Measurements from ENCODE around the gene FUS.

FUS gene

DNA sequence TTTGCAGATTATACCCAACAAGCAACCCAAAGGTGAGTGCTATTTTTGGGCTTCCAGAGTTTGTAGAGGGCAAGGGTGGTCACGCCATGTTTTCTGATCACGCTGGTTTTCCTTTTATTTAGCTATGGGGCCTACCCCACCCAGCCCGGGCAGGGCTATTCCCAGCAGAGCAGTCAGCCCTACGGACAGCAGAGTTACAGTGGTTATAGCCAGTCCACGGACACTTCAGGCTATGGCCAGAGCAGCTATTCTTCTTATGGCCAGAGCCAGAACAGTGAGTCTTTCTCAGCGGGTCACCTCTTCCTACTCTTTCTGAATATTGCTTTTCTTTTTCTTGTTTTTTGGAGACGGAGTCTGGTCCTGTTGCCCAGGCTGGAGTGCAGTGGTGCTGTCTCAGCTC lies 2.5 kb downstream of the FUS start:
- TF ChIP-seq, protein P1, sequence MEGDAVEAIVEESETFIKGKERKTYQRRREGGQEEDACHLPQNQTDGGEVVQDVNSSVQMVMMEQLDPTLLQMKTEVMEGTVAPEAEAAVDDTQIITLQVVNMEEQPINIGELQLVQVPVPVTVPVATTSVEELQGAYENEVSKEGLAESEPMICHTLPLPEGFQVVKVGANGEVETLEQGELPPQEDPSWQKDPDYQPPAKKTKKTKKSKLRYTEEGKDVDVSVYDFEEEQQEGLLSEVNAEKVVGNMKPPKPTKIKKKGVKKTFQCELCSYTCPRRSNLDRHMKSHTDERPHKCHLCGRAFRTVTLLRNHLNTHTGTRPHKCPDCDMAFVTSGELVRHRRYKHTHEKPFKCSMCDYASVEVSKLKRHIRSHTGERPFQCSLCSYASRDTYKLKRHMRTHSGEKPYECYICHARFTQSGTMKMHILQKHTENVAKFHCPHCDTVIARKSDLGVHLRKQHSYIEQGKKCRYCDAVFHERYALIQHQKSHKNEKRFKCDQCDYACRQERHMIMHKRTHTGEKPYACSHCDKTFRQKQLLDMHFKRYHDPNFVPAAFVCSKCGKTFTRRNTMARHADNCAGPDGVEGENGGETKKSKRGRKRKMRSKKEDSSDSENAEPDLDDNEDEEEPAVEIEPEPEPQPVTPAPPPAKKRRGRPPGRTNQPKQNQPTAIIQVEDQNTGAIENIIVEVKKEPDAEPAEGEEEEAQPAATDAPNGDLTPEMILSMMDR (conservative IDR thresholded peaks at IDR 0.05; ENCODE audit: low read depth, low read length) = no peak
- H3K4me3 ChIP-seq (ENCODE audit: low read length) = peak overlapping the region; percentile 93
- DNase-seq (ENCODE audit: low read depth) = no peak

DNA sequence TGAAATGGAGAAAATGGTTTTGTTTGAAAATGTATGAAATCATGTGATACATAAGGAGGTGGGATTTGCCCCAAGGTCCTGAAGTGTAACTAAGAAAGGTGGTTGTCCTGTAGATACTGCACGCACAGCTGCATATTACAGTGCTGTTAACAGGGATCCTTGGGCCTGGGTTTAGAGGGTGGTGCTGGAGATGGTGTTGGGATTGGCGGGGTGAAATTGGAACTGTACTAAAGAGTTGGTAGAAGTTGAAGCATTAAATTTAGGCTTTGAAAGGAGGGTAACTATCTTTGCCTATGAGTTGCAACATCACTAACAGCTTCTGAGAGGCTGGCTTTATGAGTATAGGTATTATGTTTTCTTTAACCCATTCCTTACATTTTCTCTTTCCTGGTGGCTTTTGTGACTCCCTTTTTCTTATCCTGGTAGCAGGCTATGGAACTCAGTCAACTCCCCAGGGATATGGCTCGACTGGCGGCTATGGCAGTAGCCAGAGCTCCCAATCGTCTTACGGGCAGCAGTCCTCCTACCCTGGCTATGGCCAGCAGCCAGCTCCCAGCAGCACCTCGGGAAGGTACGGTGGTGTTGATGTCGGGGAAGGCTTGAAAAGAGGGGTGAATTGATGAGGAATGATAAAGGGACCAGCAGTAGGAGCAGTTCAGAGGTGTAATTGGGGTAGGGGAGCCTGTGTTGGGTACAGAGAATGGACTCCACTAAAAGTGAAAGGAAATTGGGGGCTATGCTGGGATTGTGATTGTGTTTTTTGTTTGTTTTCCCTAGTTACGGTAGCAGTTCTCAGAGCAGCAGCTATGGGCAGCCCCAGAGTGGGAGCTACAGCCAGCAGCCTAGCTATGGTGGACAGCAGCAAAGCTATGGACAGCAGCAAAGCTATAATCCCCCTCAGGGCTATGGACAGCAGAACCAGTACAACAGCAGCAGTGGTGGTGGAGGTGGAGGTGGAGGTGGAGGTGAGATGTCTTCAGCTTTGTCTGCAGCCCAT lies 3.8 kb downstream of the FUS start:
- TF ChIP-seq, protein P1 (conservative IDR thresholded peaks at IDR 0.05; ENCODE audit: low read depth, low read length) = no peak
- no peak overlapping the region for H3K4me3 ChIP-seq (ENCODE audit: low read length)
- no peak for DNase-seq (ENCODE audit: low read depth)

DNA sequence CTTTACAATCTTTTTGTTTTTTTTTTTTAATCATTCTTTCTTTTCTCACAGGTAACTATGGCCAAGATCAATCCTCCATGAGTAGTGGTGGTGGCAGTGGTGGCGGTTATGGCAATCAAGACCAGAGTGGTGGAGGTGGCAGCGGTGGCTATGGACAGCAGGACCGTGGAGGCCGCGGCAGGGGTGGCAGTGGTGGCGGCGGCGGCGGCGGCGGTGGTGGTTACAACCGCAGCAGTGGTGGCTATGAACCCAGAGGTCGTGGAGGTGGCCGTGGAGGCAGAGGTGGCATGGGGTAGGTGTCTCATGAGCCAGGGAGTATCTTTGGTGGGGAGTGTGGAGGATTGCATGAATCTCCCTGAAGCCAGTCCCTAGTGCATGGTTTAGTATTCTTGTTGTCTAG lies 4.9 kb downstream of the FUS start:
- DNase-seq (ENCODE audit: low read depth) = no peak
- TF ChIP-seq, protein P1 (conservative IDR thresholded peaks at IDR 0.05; ENCODE audit: low read depth, low read length) = no peak
- H3K4me3 ChIP-seq (ENCODE audit: low read length) = no peak overlapping the region

DNA sequence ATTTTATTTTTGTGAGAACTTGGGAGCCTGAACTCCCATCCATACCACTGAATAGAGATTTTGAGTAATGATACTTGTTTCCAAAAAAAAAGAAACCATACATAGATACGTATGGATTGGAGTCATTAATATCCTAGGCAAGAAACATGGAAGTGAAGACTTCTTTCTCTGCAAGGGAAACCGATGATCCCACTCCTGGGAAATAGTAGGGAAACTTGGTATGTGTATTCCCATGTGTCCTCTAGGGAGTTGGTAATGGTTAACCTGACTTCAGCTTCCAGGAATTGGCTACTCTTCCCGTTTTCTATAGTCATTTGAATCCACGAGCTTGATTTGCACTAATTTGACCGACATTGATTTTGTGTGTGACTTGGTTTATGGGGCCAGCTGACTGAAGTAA lies 5.4 kb downstream of the FUS start:
- TF ChIP-seq, protein P1 (conservative IDR thresholded peaks at IDR 0.05; ENCODE audit: low read depth, low read length) = no peak
- DNase-seq (ENCODE audit: low read depth) = no peak
- H3K4me3 ChIP-seq (ENCODE audit: low read length) = no peak overlapping the region

DNA sequence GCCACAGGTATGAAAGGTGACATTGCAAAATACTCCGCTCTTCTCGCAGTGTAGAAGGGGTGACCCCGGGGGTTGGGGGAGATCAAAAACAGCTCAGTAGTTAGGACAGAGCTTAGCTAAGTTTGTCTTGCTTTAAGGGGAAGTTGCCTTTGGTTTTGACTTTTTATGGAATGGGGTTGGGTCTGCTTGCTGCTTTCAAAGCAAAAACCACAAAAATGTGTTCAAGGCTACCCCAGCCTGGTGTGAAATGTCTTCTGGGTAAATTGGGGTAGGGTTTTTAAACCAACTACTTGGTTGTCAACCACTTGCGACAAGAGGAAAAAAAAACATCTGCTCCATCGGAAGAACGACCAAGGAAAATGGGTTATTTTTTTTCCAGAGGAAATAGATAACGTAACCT lies 6.2 kb downstream of the FUS start:
- TF ChIP-seq, protein P1 (conservative IDR thresholded peaks at IDR 0.05; ENCODE audit: low read depth, low read length) = no peak
- no peak for DNase-seq (ENCODE audit: low read depth)
- no peak overlapping the region for H3K4me3 ChIP-seq (ENCODE audit: low read length)

DNA sequence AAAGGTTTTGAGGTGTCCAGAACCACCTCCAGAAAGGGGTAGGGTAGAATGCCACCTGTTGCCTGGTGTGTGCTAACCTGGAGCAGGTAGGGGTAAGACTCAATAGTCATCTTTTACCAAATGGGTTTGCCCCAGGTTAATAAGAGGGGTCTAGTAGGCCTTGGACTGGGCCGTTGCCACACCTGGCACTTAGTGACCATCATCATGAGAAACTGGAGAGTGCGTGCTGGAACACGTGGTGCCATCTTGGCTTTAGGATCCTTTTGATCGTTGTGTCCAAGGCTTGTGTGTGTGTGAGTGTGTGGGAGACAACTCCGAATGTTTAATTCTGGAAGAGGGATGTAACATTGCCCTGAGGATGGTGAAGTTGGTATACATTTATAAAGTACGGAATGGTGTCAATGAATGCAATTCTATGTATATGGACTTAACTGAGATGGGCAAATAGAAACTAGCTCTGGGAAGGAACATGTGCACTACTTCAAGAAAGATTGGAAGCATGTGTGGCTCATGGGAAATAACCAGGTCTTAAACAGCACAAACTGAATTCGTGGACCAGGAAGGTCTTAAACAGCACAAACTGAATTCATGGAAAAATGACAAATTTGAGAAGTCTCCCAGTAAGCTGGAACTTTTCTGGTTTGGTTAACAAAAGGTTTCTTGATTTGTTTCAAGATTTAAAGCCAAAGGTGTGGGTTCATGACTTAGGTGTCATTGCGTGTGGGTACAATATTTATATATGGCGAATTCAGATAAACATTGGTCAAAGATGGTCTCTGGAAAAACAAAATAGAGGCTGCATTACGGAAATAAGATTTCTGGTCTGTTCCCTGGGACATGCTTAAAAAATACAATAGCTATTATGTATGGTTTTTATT lies 7.2 kb downstream of the FUS start:
- H3K4me3 ChIP-seq (ENCODE audit: low read length) = no peak overlapping the region
- DNase-seq (ENCODE audit: low read depth) = no peak

More for the DNA sequence above, 7.2 kb downstream of the FUS start:
- TF ChIP-seq, protein P1 (conservative IDR thresholded peaks at IDR 0.05; ENCODE audit: low read depth, low read length) = no peak

Measured in retinal pigment epithelial cell (primary cell).